PC-9 (cell line): Measurements from ENCODE around the gene TMCC1. TPM values are rescaled to one million over a fixed set of nuclear protein-coding genes. Genes with fewer than 3 reads are reported as not detected.

Experiments used
- BruUV-seq: library from RNA; stranded (reverse); fragments of 400-500 nt; replicated peaks from 2 replicates; lab custom pipeline; 2021; lab: Mats Ljungman, UMichigan
- CTCF ChIA-PET: fragments of 300-600 bp; sonication (Branson Sonifier 250); formaldehyde crosslinking; loops from one replicate; lab custom pipeline; 2022; ENCODE audit warnings: antibody characterized with exemption; lab: Charles Lee
- POLR2A ChIA-PET: fragments of 300-600 bp; sonication (Branson Sonifier 250); formaldehyde crosslinking; loops from one replicate; lab custom pipeline; 2022; ENCODE audit warnings: antibody characterized with exemption; ENCODE audit not compliant: unreplicated experiment; lab: Charles Lee
- DNase-seq, 2 experiments: peaks; one replicate each; pipeline versions ENCODE4 v3.0.0 to v3.0.0-alpha.2; 2015 to 2022; ENCODE audit warnings: mixed read lengths in 1 of 2
- H2AFZ ChIP-seq: fragments of 200-600 bp; sonication (generic); 2 replicates; pipeline ENCODE4 v1.8.1; 2017; ENCODE audit warnings: antibody characterized with exemption
- H3F3A ChIP-seq: fragments of 200-600 bp; sonication (generic); 2 replicates; pipeline ENCODE4 v1.8.1; 2017; ENCODE audit warnings: antibody characterized with exemption, mild to moderate bottlenecking, low read depth; ENCODE audit not compliant: insufficient read depth
- H3K27ac ChIP-seq: fragments of 200-600 bp; sonication (generic); 2 replicates; pipeline ENCODE4 v1.6.1; 2016; ENCODE audit warnings: mixed run types
- H3K27me3 ChIP-seq: fragments of 200-600 bp; sonication (generic); 2 replicates; pipeline ENCODE4 v1.6.1; 2016; ENCODE audit warnings: low read depth, mixed run types; ENCODE audit not compliant: insufficient read depth
- H3K36me3 ChIP-seq: fragments of 200-600 bp; sonication (generic); 2 replicates; pipeline ENCODE4 v1.6.1; 2016; ENCODE audit warnings: low read depth, mixed run types
- H3K4me1 ChIP-seq: fragments of 200-600 bp; sonication (generic); replicated peaks from 2 replicates; pipeline ENCODE4 v1.6.1; 2016; ENCODE audit warnings: mixed run types; ENCODE audit not compliant: insufficient read depth
- H3K4me2 ChIP-seq: fragments of 200-600 bp; sonication (generic); 2 replicates; pipeline ENCODE4 v1.6.1; 2017; ENCODE audit warnings: mixed run types
- H3K4me3 ChIP-seq: fragments of 200-600 bp; sonication (generic); 2 replicates; pipeline ENCODE4 v1.6.1; 2016; ENCODE audit warnings: mixed run types
- H3K79me2 ChIP-seq: fragments of 200-600 bp; sonication (generic); 2 replicates; pipeline ENCODE4 v1.6.1; 2017; ENCODE audit warnings: low read depth, mixed run types
- H3K9me2 ChIP-seq: fragments of 200-600 bp; sonication (generic); 2 replicates; pipeline ENCODE4 v1.8.1; 2017; ENCODE audit warnings: mild to moderate bottlenecking; ENCODE audit not compliant: insufficient read depth
- H3K9me3 ChIP-seq: fragments of 200-600 bp; sonication (generic); 2 replicates; pipeline ENCODE4 v1.8.1; 2016; ENCODE audit warnings: low read depth; ENCODE audit not compliant: insufficient read depth
- H4K20me1 ChIP-seq: fragments of 200-600 bp; sonication (generic); 2 replicates; pipeline ENCODE4 v1.8.1; 2017; ENCODE audit not compliant: insufficient read depth
- CTCF ChIP-seq: fragments of 200-600 bp; sonication (generic); conservative IDR thresholded peaks from 2 replicates; pipeline ENCODE4 v1.6.1; 2017; ENCODE audit warnings: mixed run types, antibody characterized with exemption, mild to moderate bottlenecking, moderate library complexity
- EZH2 ChIP-seq: fragments of 200-600 bp; sonication (generic); IDR thresholded peaks from 2 replicates; pipeline ENCODE4 v1.8.0; 2017; ENCODE audit warnings: antibody characterized with exemption, low read depth
- intact Hi-C: fragments of 100-400 bp; cut with micrococcal nuclease; formaldehyde crosslinking; loops from one replicate; pipeline ENCODE4 v1.10.0; 2022; ENCODE audit not compliant: unreplicated experiment
- total RNA-seq: library from RNA; stranded (reverse); gene quantifications from 2 replicates; pipeline ENCODE4 v1.2.3, GENCODE V29; 2021

Gene TMCC1
- total RNA-seq, 1 experiment from 2014 or later, result 41.4 TPM

- peaks cover 7% of the 10 kb centered on the region; the same call in 1 of the 2 replicates for H3K9me3 ChIP-seq
- H2AFZ ChIP-seq, result no peak overlapping the region
- H3K9me2 ChIP-seq, result no peaks in the 10 kb centered on the region
- CTCF ChIA-PET, result interaction anchor here (0.6 kb wide), 1 partner anchor 223 kb away, joined by 4 read pairs; no protein-coding TSS in a partner anchor
- intact Hi-C loops, result no loop called here
- H3K4me1 ChIP-seq, result peaks cover 7% of the 10 kb centered on the region; the same call in 1 of the 2 replicates
- BruUV-seq, result no TSS peak
- POLR2A ChIA-PET, result interaction anchor here (0.8 kb wide), 1 partner anchor 42 kb away, joined by 23 read pairs; no protein-coding TSS in a partner anchor
- H3F3A ChIP-seq, result peaks cover 5% of the 10 kb centered on the region; the same call in 1 of the 2 replicates
- H3K36me3 ChIP-seq, result peaks cover 25% of the 10 kb centered on the region
- peaks cover 70% of the 10 kb centered on the region for H3K79me2 ChIP-seq
- no peak overlapping the region for H3K27ac ChIP-seq
- no peak overlapping the region for H3K4me3 ChIP-seq
- H4K20me1 ChIP-seq, result no peaks in the 10 kb centered on the region
- DNase-seq, result no peak
- no peaks in the 10 kb centered on the region for H3K27me3 ChIP-seq
- no peak for TF ChIP-seq EZH2
- TF ChIP-seq CTCF, result no peak
- H3K4me2 ChIP-seq, result no peak overlapping the region
These were observed 190.4 kb downstream of the TMCC1 start for GRCh38 chr3:129702934-129703712.

GRCh38 chr3:129701161-129701560 is 192.3 kb downstream of the TMCC1 start:
- H3K27ac ChIP-seq, result no peak overlapping the region
- BruUV-seq, result no TSS peak
- H3K4me3 ChIP-seq, result no peak overlapping the region
- peaks cover 19% of the 10 kb centered on the region for H3K9me3 ChIP-seq
- no peaks in the 10 kb centered on the region for H3K9me2 ChIP-seq
- DNase-seq, result no peak
- H3K4me2 ChIP-seq, result no peak overlapping the region
- ChIA-PET POLR2A (no interaction called here), CTCF (no interaction called here)
- peaks cover 9% of the 10 kb centered on the region; the same call in 1 of the 2 replicates for H3F3A ChIP-seq
- no peak overlapping the region for H2AFZ ChIP-seq
- TF ChIP-seq CTCF (no peak), EZH2 (no peak)
- H3K79me2 ChIP-seq, result peaks cover 83% of the 10 kb centered on the region
- intact Hi-C loops, result no loop called here
- H3K36me3 ChIP-seq, result peaks cover 31% of the 10 kb centered on the region
- no peaks in the 10 kb centered on the region for H4K20me1 ChIP-seq
- peaks cover 7% of the 10 kb centered on the region; the same call in 1 of the 2 replicates for H3K4me1 ChIP-seq
- H3K27me3 ChIP-seq, result no peaks in the 10 kb centered on the region

GRCh38 chr3:129699612-129700011 is 193.9 kb downstream of the TMCC1 start:
- no TSS peak for BruUV-seq
- Histone ChIP-seq H3K27me3 (no peaks in the 10 kb centered on the region), H3K9me2 (no peaks in the 10 kb centered on the region), H3K27ac (no peak overlapping the region), H4K20me1 (no peaks in the 10 kb centered on the region), H3K4me3 (no peak overlapping the region), H3K4me2 (no peak overlapping the region), H3K4me1 (peaks cover 14% of the 10 kb centered on the region), H3K36me3 (peaks cover 36% of the 10 kb centered on the region), H3K9me3 (peaks cover 19% of the 10 kb centered on the region), H3K79me2 (peaks cover 89% of the 10 kb centered on the region), H2AFZ (no peak overlapping the region), H3F3A (peaks cover 24% of the 10 kb centered on the region)
- DNase-seq, result no peak
- ChIA-PET CTCF (no interaction called here), POLR2A (no interaction called here)
- TF ChIP-seq EZH2, result no peak
- TF ChIP-seq CTCF, result no peak
- intact Hi-C loops, result no loop called here
